Astrocyte (in vitro differentiated cells and primary cell): ENCODE results near the gene NTRK3.

ENCODE experiments used
- EZH2 ChIP-seq: IDR thresholded peaks from 2 replicates; pipeline ENCODE4 v1.6.1; 2012; ENCODE audit warnings: mild to moderate bottlenecking, low read length, inconsistent platforms; ENCODE audit not compliant: insufficient read depth
- TF ChIP-seq, protein P1 (sequence below): IDR thresholded peaks from 2 replicates; pipeline ENCODE4 v1.5.1; 2011; ENCODE audit warnings: low read depth, mild to moderate bottlenecking, inconsistent platforms, low read length, moderate library complexity; ENCODE audit not compliant: insufficient read depth

DNA sequence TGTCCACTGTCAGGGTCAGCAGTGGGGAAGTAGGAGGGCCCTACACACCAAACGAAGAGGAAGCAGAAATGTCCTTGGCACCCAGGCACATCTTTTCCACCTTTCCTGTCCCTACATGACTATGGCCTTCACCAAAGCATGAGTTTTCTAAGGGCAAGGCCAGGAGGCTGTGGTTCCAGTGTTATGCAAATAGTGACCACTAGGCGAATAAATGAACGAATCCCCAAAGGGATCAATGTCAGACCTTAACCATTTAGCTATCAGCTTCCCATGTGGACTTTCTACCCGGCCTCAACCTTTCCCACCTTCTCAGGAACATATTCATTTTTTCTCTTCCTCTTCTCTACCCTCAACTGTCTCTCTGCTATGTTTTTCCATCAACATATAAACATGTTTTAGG is 63.1 kb downstream of the NTRK3 start:
- TF ChIP-seq, protein P1, sequence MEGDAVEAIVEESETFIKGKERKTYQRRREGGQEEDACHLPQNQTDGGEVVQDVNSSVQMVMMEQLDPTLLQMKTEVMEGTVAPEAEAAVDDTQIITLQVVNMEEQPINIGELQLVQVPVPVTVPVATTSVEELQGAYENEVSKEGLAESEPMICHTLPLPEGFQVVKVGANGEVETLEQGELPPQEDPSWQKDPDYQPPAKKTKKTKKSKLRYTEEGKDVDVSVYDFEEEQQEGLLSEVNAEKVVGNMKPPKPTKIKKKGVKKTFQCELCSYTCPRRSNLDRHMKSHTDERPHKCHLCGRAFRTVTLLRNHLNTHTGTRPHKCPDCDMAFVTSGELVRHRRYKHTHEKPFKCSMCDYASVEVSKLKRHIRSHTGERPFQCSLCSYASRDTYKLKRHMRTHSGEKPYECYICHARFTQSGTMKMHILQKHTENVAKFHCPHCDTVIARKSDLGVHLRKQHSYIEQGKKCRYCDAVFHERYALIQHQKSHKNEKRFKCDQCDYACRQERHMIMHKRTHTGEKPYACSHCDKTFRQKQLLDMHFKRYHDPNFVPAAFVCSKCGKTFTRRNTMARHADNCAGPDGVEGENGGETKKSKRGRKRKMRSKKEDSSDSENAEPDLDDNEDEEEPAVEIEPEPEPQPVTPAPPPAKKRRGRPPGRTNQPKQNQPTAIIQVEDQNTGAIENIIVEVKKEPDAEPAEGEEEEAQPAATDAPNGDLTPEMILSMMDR = no peak
- TF ChIP-seq EZH2 = no peak
